ENCODE data around the gene RGS9BP. TPM values are rescaled to one million over a fixed set of nuclear protein-coding genes. Genes with fewer than 3 reads are reported as not detected.

RGS9BP gene
- total RNA-seq, 1 donor from 2014 or later = 15.3 TPM

Other genes with a start within 250 kb of the RGS9BP start
- gene PDCD5, start 94.7 kb upstream of the RGS9BP start, total RNA-seq = 135 TPM
- 23.4 TPM for gene ANKRD27, start 668 bp upstream of the RGS9BP start, total RNA-seq
- gene NUDT19, start 16.0 kb downstream of the RGS9BP start, total RNA-seq = 24.8 TPM
- gene TDRD12, start 43.9 kb downstream of the RGS9BP start, total RNA-seq = not detected
- not detected for gene SLC7A9, start 193.9 kb downstream of the RGS9BP start, total RNA-seq

Measured in left ventricle myocardium superior (tissue), 1 donor.